GM21619 (cell line): ENCODE measurements around the gene MUSK.
"Not testable (repeated sequence)": the region's sequence is repeated elsewhere in the genome, so short reads cannot be mapped to it uniquely, and the experiment has no call there.

Source experiments
- ATAC-seq: cut with Tn5 transposase; IDR thresholded peaks from one replicate; pipeline ENCODE4 v1.9.1; 2021; ENCODE audit not compliant: unreplicated experiment

MUSK gene

GRCh38 chr9:110691002-110691549 is 22.5 kb downstream of the MUSK start:
- ATAC-seq = no peak

- ATAC-seq = not testable (repeated sequence)
Observed at GRCh38 chr9:110695846-110696245, 27.3 kb downstream of the MUSK start.

- ATAC-seq = no peak
Observed at GRCh38 chr9:110700953-110701352, 32.4 kb downstream of the MUSK start.

GRCh38 chr9:110703669-110704068 is 35.1 kb downstream of the MUSK start:
- ATAC-seq = no peak

- no peak for ATAC-seq
Observed at GRCh38 chr9:110707419-110707818, 38.8 kb downstream of the MUSK start.

- no peak for ATAC-seq
Observed at GRCh38 chr9:110710420-110710819, 41.8 kb downstream of the MUSK start.

GRCh38 chr9:110712955-110713354 is 44.4 kb downstream of the MUSK start:
- ATAC-seq = no peak

GRCh38 chr9:110714314-110714713 is 45.7 kb downstream of the MUSK start:
- no peak for ATAC-seq

- ATAC-seq = no peak
Observed at GRCh38 chr9:110728058-110728457, 59.5 kb downstream of the MUSK start.

- ATAC-seq = no peak
Observed at GRCh38 chr9:110729641-110730040, 61.0 kb downstream of the MUSK start.

- no peak for ATAC-seq
Observed at GRCh38 chr9:110731437-110732028, 62.9 kb downstream of the MUSK start.

GRCh38 chr9:110738982-110739381 is 70.4 kb downstream of the MUSK start:
- ATAC-seq = no peak

GRCh38 chr9:110742741-110743371 is 74.3 kb downstream of the MUSK start:
- ATAC-seq = no peak

GRCh38 chr9:110744715-110745384 is 76.3 kb downstream of the MUSK start:
- no peak for ATAC-seq

GRCh38 chr9:110745676-110746075 is 77.1 kb downstream of the MUSK start:
- no peak for ATAC-seq

- ATAC-seq = no peak
Observed at GRCh38 chr9:110746211-110746930, 77.8 kb downstream of the MUSK start.

- ATAC-seq = no peak
Observed at GRCh38 chr9:110748251-110748893, 79.8 kb downstream of the MUSK start.

- no peak for ATAC-seq
Observed at GRCh38 chr9:110750272-110750671, 81.7 kb downstream of the MUSK start.

GRCh38 chr9:110751971-110752370 is 83.4 kb downstream of the MUSK start:
- ATAC-seq = no peak

GRCh38 chr9:110752766-110753165 is 84.2 kb downstream of the MUSK start:
- no peak for ATAC-seq

- ATAC-seq = no peak
Observed at GRCh38 chr9:110753731-110754231, 85.2 kb downstream of the MUSK start.
